GM19025 (cell line): Measurements from ENCODE around the gene TMEM44.

Source experiments
- ATAC-seq: cut with Tn5 transposase; IDR thresholded peaks from one replicate; pipeline ENCODE4 v1.9.1; 2021; ENCODE audit warnings: mild to moderate bottlenecking, low read depth, moderate library complexity; ENCODE audit not compliant: unreplicated experiment

TMEM44 gene

GRCh38 chr3:194633349-194634004 is at the start of gene TMEM44:
Gene TMEM44 (minus strand): TSS chr3:194633419. CDS start chr3:194633215, 204 bp downstream.
- peak; percentile 73 for ATAC-seq

GRCh38 chr3:194682694-194683310 is 49.6 kb upstream of the TMEM44 start:
- no peak for ATAC-seq

GRCh38 chr3:194682189-194682693 is 49.0 kb upstream of the TMEM44 start:
- no peak for ATAC-seq

- ATAC-seq = no peak
Observed at GRCh38 chr3:194680888-194681615, 47.8 kb upstream of the TMEM44 start.

GRCh38 chr3:194676471-194676870 is 43.3 kb upstream of the TMEM44 start:
- no peak for ATAC-seq

GRCh38 chr3:194675680-194676079 is 42.5 kb upstream of the TMEM44 start:
- no peak for ATAC-seq

GRCh38 chr3:194675081-194675640 is 41.9 kb upstream of the TMEM44 start:
- ATAC-seq = no peak

- no peak for ATAC-seq
Observed at GRCh38 chr3:194673761-194674160, 40.5 kb upstream of the TMEM44 start.

- ATAC-seq = no peak
Observed at GRCh38 chr3:194672876-194673275, 39.7 kb upstream of the TMEM44 start.

- peak; percentile 75 for ATAC-seq
Observed at GRCh38 chr3:194671900-194672808, 38.9 kb upstream of the TMEM44 start, which contains the start of gene LSG1. Gene LSG1 (minus strand): TSS chr3:194672191. CDS start chr3:194672162, 29 bp downstream.

- ATAC-seq = no peak
Observed at GRCh38 chr3:194671511-194671899, 38.3 kb upstream of the TMEM44 start.

- no peak for ATAC-seq
Observed at GRCh38 chr3:194667363-194667762, 34.1 kb upstream of the TMEM44 start.

- ATAC-seq = no peak
Observed at GRCh38 chr3:194664857-194665256, 31.6 kb upstream of the TMEM44 start.

GRCh38 chr3:194661946-194662345 is 28.7 kb upstream of the TMEM44 start:
- ATAC-seq = no peak

GRCh38 chr3:194661374-194661773 is 28.2 kb upstream of the TMEM44 start:
- ATAC-seq = no peak

- no peak for ATAC-seq
Observed at GRCh38 chr3:194659778-194660177, 26.6 kb upstream of the TMEM44 start.

- no peak for ATAC-seq
Observed at GRCh38 chr3:194658477-194659242, 25.4 kb upstream of the TMEM44 start.

- ATAC-seq = no peak
Observed at GRCh38 chr3:194657439-194657838, 24.2 kb upstream of the TMEM44 start.

- peak; percentile 69 for ATAC-seq
Observed at GRCh38 chr3:194654443-194654842, 21.2 kb upstream of the TMEM44 start.
